Progenitor cell of endocrine pancreas (in vitro differentiated cells): ENCODE results near the gene TANC1. TPM values are rescaled to one million over a fixed set of nuclear protein-coding genes. Genes with fewer than 3 reads are reported as not detected.
A peak's percentile ranks its signal among the peaks of the same experiment; 100 is the strongest.

Experiments
- DNase-seq: peaks from one replicate; pipeline ENCODE4 v3.0.0; 2021; ENCODE audit warnings: low spot score; ENCODE audit not compliant: unreplicated experiment
- H3K27ac Mint-ChIP-seq: 2 replicates; pipeline ENCODE4 v1.8.0; 2021; ENCODE audit warnings: mild to moderate bottlenecking, moderate library complexity, mixed read lengths
- H3K27me3 Mint-ChIP-seq: 2 replicates; pipeline ENCODE4 v1.8.0; 2021; ENCODE audit warnings: mixed read lengths
- H3K36me3 Mint-ChIP-seq: 2 replicates; pipeline ENCODE4 v1.8.0; 2022; ENCODE audit warnings: mixed read lengths; ENCODE audit not compliant: insufficient read depth
- H3K4me1 Mint-ChIP-seq: 2 replicates; pipeline ENCODE4 v1.8.0; 2021; ENCODE audit warnings: low read depth, mixed read lengths
- H3K4me3 Mint-ChIP-seq: 2 replicates; pipeline ENCODE4 v1.8.0; 2021; ENCODE audit warnings: low read depth, mild to moderate bottlenecking, moderate library complexity, mixed read lengths
- H3K9me3 Mint-ChIP-seq: 2 replicates; pipeline ENCODE4 v1.8.0; 2021; ENCODE audit warnings: low read depth, mixed read lengths
- CTCF ChIP-seq: fragments of 200-600 bp; sonication (generic); IDR thresholded peaks from one replicate; pipeline ENCODE4 v1.5.0; 2021; ENCODE audit warnings: antibody characterized with exemption, mild to moderate bottlenecking; ENCODE audit not compliant: unreplicated experiment
- total RNA-seq: library from RNA; stranded (reverse); gene quantifications from 2 replicates; pipeline ENCODE4 v1.2.1, GENCODE V29; 2021

TANC1 gene
- total RNA-seq, 1 donor from 2014 or later = 29.8 TPM

DNA sequence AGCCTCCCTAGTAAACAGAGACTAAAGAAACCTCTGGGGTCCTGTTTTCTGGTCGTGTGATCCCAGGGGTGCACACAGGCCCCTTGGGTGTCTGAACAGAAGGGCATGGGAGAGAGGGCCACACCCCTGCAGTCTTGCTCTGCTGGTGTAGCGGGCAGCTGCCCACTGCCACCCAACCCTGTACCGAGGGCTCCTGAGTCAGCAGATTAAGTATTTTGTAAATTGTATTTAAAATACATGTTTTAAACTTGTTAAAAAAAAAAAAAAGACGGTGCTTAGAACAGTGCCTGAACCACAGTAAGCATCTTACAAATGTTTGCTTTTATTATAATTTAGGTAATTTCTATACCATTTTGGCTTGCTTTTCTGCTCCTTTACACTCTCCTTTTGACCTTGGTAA, 113.7 kb downstream of the TANC1 start:
- no peaks in the 10 kb centered on the region for H3K27me3 Mint-ChIP-seq
- TF ChIP-seq CTCF = no peak
- no peaks in the 10 kb centered on the region for H3K9me3 Mint-ChIP-seq
- no peak overlapping the region for H3K4me3 Mint-ChIP-seq
- DNase-seq = no peak
- no peak overlapping the region for H3K27ac Mint-ChIP-seq
- H3K36me3 Mint-ChIP-seq = no peaks in the 10 kb centered on the region
- H3K4me1 Mint-ChIP-seq = peaks cover 16% of the 10 kb centered on the region

DNA sequence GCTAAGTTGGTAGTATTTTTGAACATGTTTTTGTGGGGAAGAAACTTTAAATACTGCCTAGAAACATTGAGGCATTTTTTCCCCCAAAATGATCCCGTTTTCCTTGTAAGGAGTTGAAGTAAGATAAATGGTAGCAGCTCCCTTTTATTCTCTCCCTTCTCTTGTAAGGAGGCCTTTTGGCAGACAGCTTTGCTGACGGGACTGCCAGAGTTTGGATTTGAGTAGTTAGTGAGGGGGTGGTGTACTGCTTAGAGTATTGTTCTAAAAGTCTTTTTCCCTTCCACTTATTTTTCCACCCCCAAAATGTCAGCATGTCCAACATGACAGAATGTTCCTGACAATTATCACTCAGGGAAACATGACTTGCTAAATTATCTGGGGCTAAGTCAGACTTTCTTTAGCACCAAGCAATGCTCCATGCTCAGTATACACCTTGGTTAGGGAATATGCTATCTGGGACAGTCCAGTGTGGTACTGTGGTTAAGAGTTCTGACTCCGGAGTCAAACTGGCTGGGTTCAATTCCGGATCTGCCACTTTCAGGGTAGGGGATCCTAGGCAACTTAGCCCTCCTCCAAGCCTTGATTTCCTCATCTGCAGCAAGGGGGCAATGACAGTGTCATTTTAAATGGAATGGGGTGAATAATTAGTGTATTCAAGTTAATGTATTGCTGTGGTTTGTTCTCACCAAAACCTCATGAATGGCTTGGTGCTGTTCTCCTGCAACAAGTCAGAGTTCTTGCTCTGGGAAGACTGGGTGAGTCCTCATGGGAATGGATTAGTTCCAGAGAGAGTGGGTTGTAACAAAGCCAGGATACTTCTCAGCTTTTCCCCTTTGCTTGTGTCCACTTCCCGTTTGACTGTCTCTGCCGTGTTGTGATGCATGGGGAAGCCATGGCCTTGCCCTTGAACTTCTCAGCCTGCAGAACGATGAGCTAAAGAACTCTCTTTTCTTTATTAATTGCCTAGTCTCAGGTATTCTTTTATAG, 116.2 kb downstream of the TANC1 start:
- no peak for TF ChIP-seq CTCF
- H3K27ac Mint-ChIP-seq = peak overlapping the region; percentile 81
- DNase-seq = no peak
- H3K36me3 Mint-ChIP-seq = no peaks in the 10 kb centered on the region
- no peaks in the 10 kb centered on the region for H3K9me3 Mint-ChIP-seq
- peaks cover 22% of the 10 kb centered on the region for H3K4me1 Mint-ChIP-seq
- H3K4me3 Mint-ChIP-seq = no peak overlapping the region
- H3K27me3 Mint-ChIP-seq = no peaks in the 10 kb centered on the region

DNA sequence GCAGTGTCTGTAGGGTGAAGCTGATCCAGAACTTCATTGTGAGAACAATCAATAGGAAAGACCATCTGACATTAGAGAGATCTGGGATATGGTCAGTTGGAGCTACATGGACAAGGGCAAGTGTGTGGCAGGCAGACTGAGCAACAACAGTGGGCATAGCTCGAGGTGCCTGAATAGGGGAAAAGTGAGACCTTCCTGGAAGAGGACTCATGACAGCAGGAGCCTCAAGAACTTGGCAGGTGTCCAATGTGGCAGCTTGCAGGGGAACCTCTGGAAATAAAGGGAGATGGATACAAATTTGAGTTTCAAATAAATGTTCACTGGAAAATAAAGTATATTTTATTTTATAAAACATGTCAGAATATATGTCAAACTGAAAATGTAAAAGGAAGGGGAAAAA, 117.9 kb downstream of the TANC1 start:
- Mint-ChIP-seq H3K27ac (no peak overlapping the region), H3K9me3 (no peaks in the 10 kb centered on the region), H3K4me1 (peaks cover 27% of the 10 kb centered on the region), H3K4me3 (no peak overlapping the region), H3K36me3 (no peaks in the 10 kb centered on the region), H3K27me3 (no peaks in the 10 kb centered on the region)
- DNase-seq = no peak
- TF ChIP-seq CTCF = no peak

GRCh38 chr2:159086826-159087225, 118.4 kb downstream of the TANC1 start:
- Mint-ChIP-seq H3K27ac (no peak overlapping the region), H3K4me1 (peaks cover 30% of the 10 kb centered on the region), H3K27me3 (no peaks in the 10 kb centered on the region), H3K36me3 (no peaks in the 10 kb centered on the region), H3K9me3 (no peaks in the 10 kb centered on the region), H3K4me3 (no peak overlapping the region)
- DNase-seq = no peak
- no peak for TF ChIP-seq CTCF

DNA sequence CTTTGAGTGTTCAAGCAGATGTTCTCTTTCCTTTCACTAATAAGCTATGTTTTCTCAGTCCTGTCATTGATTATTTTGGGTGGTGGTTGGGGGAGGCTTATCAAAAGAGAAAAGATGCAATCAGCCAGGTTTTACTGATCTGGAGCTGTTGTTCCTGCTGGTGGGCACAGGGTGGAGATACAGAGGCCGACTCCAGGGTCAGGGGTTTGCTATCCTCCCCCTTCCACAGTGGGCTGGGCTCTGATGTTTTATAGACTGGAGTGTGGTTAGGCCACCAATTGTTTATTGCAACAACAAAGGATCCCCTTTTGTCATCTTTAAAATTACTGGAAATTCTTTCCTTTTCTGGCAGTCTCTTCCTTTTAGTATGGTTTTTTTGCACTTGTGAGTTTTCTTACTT, 120.5 kb downstream of the TANC1 start:
- Mint-ChIP-seq H3K9me3 (no peaks in the 10 kb centered on the region), H3K27me3 (no peaks in the 10 kb centered on the region), H3K36me3 (no peaks in the 10 kb centered on the region), H3K27ac (peak overlapping the region; percentile 18), H3K4me3 (no peak overlapping the region), H3K4me1 (peaks cover 38% of the 10 kb centered on the region)
- TF ChIP-seq CTCF = peak; percentile 24
- DNase-seq = no peak
